Coronary artery (tissue), 2 donors: ENCODE measurements around the gene TMEM131.

Source experiments
- DNase-seq: peaks from one replicate; pipeline ENCODE4 v3.0.0-alpha.2; 2017; ENCODE audit warnings: low spot score
- H3K27ac ChIP-seq, 2 donors: fragments of 200-600 bp; sonication (generic); one replicate each; pipeline ENCODE4 v1.5.1; 2016 to 2019
- H3K4me3 ChIP-seq: fragments of 200-600 bp; sonication (generic); 2 replicates; pipeline ENCODE4 v1.5.1; 2016; ENCODE audit warnings: mild to moderate bottlenecking, moderate library complexity
- CTCF ChIP-seq: fragments of 200-600 bp; sonication (generic); IDR thresholded peaks from one replicate; pipeline ENCODE4 v1.5.1; 2019; ENCODE audit warnings: antibody characterized with exemption

The TMEM131 gene

GRCh38 chr2:97733341-97734035, 262.3 kb downstream of the TMEM131 start:
- H3K4me3 ChIP-seq = no peak overlapping the region
- no peak for TF ChIP-seq CTCF
- no peak for DNase-seq
- no peak overlapping the region for H3K27ac ChIP-seq

- Histone ChIP-seq H3K27ac (no peak overlapping the region), H3K4me3 (no peak overlapping the region)
- TF ChIP-seq CTCF = no peak
- DNase-seq = no peak
Observed at GRCh38 chr2:97732436-97733340, 263.1 kb downstream of the TMEM131 start.

GRCh38 chr2:97731274-97732020, 264.3 kb downstream of the TMEM131 start:
- Histone ChIP-seq H3K27ac (no peak overlapping the region), H3K4me3 (no peak overlapping the region)
- DNase-seq = no peak
- TF ChIP-seq CTCF = no peak

GRCh38 chr2:97730245-97730644, 265.5 kb downstream of the TMEM131 start:
- TF ChIP-seq CTCF = no peak
- no peak for DNase-seq
- no peak overlapping the region for H3K4me3 ChIP-seq
- H3K27ac ChIP-seq = no peak overlapping the region

- H3K27ac ChIP-seq = no peak overlapping the region
- no peak for TF ChIP-seq CTCF
- no peak for DNase-seq
- H3K4me3 ChIP-seq = no peak overlapping the region
Observed at GRCh38 chr2:97728091-97728731, 267.5 kb downstream of the TMEM131 start.

GRCh38 chr2:97727296-97727695, 268.5 kb downstream of the TMEM131 start:
- no peak for TF ChIP-seq CTCF
- Histone ChIP-seq H3K27ac (no peak overlapping the region), H3K4me3 (no peak overlapping the region)
- no peak for DNase-seq
